HEK293 (cell line): ENCODE results near the gene EPS8L1.
A peak's percentile ranks its signal among the peaks of the same experiment; 100 is the strongest.

Source experiments
- HOXC10 ChIP-seq: sonication (generic); formaldehyde crosslinking; IDR thresholded peaks from 2 replicates; pipeline ENCODE4 v1.8.1; 2023; ENCODE audit warnings: mild to moderate bottlenecking, missing genetic modification reagents
- HOXD13 ChIP-seq: sonication (generic); formaldehyde crosslinking; IDR thresholded peaks from 2 replicates; pipeline ENCODE4 v1.8.0; 2022; ENCODE audit warnings: missing genetic modification reagents, borderline replicate concordance
- REPIN1 ChIP-seq: fragments of 450-650 bp; formaldehyde crosslinking; IDR thresholded peaks from 2 replicates; pipeline ENCODE4 v1.5.1; 2017; ENCODE audit warnings: missing biosample characterization, missing genetic modification characterization, low read depth
- SALL2 ChIP-seq: fragments of 450-650 bp; formaldehyde crosslinking; IDR thresholded peaks from 2 replicates; pipeline ENCODE4 v1.5.0; 2017; ENCODE audit warnings: missing biosample characterization, mild to moderate bottlenecking, missing genetic modification characterization, borderline replicate concordance
- SP7 ChIP-seq: fragments of 450-650 bp; formaldehyde crosslinking; IDR thresholded peaks from 2 replicates; pipeline ENCODE4 v1.5.1; 2016; ENCODE audit warnings: missing biosample characterization, missing genetic modification characterization
- WT1 ChIP-seq: fragments of 450-650 bp; formaldehyde crosslinking; IDR thresholded peaks from 2 replicates; pipeline ENCODE4 v1.5.1; 2016; ENCODE audit warnings: missing biosample characterization, missing genetic modification characterization
- YY1 ChIP-seq: fragments of 450-650 bp; formaldehyde crosslinking; IDR thresholded peaks from 2 replicates; pipeline ENCODE4 v1.5.1; 2018; ENCODE audit warnings: missing biosample characterization, missing genetic modification characterization
- YY2 ChIP-seq: fragments of 450-650 bp; formaldehyde crosslinking; IDR thresholded peaks from 2 replicates; pipeline ENCODE4 v1.5.1; 2016; ENCODE audit warnings: missing biosample characterization, missing genetic modification characterization
- ZBTB1 ChIP-seq: fragments of 450-650 bp; formaldehyde crosslinking; IDR thresholded peaks from 2 replicates; pipeline ENCODE4 v1.5.1; 2016; ENCODE audit warnings: missing biosample characterization, missing genetic modification characterization
- ZBTB48 ChIP-seq: fragments of 450-650 bp; formaldehyde crosslinking; IDR thresholded peaks from 2 replicates; pipeline ENCODE4 v1.5.1; 2016; ENCODE audit warnings: missing biosample characterization, missing genetic modification characterization
- ZBTB7A ChIP-seq: fragments of 450-650 bp; formaldehyde crosslinking; IDR thresholded peaks from 2 replicates; pipeline ENCODE4 v1.5.1; 2016; ENCODE audit warnings: low read depth, missing biosample characterization, missing genetic modification characterization
- ZNF132 ChIP-seq: fragments of 450-650 bp; formaldehyde crosslinking; IDR thresholded peaks from 2 replicates; pipeline ENCODE4 v1.5.1; 2017; ENCODE audit warnings: missing biosample characterization, missing genetic modification characterization, borderline replicate concordance
- ZNF138 ChIP-seq: fragments of 450-650 bp; formaldehyde crosslinking; IDR thresholded peaks from 2 replicates; pipeline ENCODE4 v1.5.1; 2016; ENCODE audit warnings: missing biosample characterization, missing genetic modification characterization, borderline replicate concordance
- ZNF157 ChIP-seq: fragments of 450-650 bp; formaldehyde crosslinking; IDR thresholded peaks from 2 replicates; pipeline ENCODE4 v1.5.1; 2016; ENCODE audit warnings: missing biosample characterization, missing genetic modification characterization
- ZNF16 ChIP-seq: fragments of 450-650 bp; formaldehyde crosslinking; IDR thresholded peaks from 2 replicates; pipeline ENCODE4 v1.5.1; 2016; ENCODE audit warnings: low read depth, missing biosample characterization, missing genetic modification characterization
- ZNF211 ChIP-seq: fragments of 450-650 bp; formaldehyde crosslinking; IDR thresholded peaks from 2 replicates; pipeline ENCODE4 v1.5.1; 2016; ENCODE audit warnings: low read depth, missing biosample characterization, missing genetic modification characterization
- ZNF302 ChIP-seq: fragments of 450-650 bp; formaldehyde crosslinking; IDR thresholded peaks from 2 replicates; pipeline ENCODE4 v1.5.1; 2016; ENCODE audit warnings: missing biosample characterization, missing genetic modification characterization, low read depth
- ZNF433 ChIP-seq: fragments of 450-650 bp; formaldehyde crosslinking; IDR thresholded peaks from 2 replicates; pipeline ENCODE4 v1.5.1; 2016; ENCODE audit warnings: missing biosample characterization, missing genetic modification characterization, low read depth
- ZNF510 ChIP-seq: fragments of 450-650 bp; formaldehyde crosslinking; IDR thresholded peaks from 2 replicates; pipeline ENCODE4 v1.5.1; 2018; ENCODE audit warnings: mild to moderate bottlenecking, missing genetic modification characterization, missing biosample characterization; ENCODE audit not compliant: insufficient replicate concordance
- ZNF529 ChIP-seq: fragments of 450-650 bp; formaldehyde crosslinking; IDR thresholded peaks from 2 replicates; pipeline ENCODE4 v1.5.1; 2017; ENCODE audit warnings: missing genetic modification characterization, missing biosample characterization; ENCODE audit not compliant: insufficient replicate concordance
- ZNF571 ChIP-seq: fragments of 450-650 bp; formaldehyde crosslinking; IDR thresholded peaks from 2 replicates; pipeline ENCODE4 v1.5.0; 2017; ENCODE audit warnings: missing biosample characterization, missing genetic modification characterization
- ZNF664 ChIP-seq: fragments of 450-650 bp; formaldehyde crosslinking; IDR thresholded peaks from 2 replicates; pipeline ENCODE4 v1.5.1; 2016; ENCODE audit warnings: missing biosample characterization, missing genetic modification characterization
- ZNF837 ChIP-seq: fragments of 450-650 bp; formaldehyde crosslinking; IDR thresholded peaks from 2 replicates; pipeline ENCODE4 v1.5.1; 2016; ENCODE audit warnings: missing biosample characterization, missing genetic modification characterization
- ZSCAN23 ChIP-seq: fragments of 450-650 bp; formaldehyde crosslinking; IDR thresholded peaks from 2 replicates; pipeline ENCODE4 v1.5.1; 2016; ENCODE audit warnings: missing biosample characterization, missing genetic modification characterization
- TF ChIP-seq, protein P1 (sequence below): fragments of 450-650 bp; formaldehyde crosslinking; IDR thresholded peaks from 2 replicates; pipeline ENCODE4 v1.5.1; 2017; ENCODE audit warnings: missing biosample characterization, missing genetic modification characterization
- TF ChIP-seq, protein P2 (sequence below): fragments of 450-650 bp; formaldehyde crosslinking; optimal IDR thresholded peaks from 2 replicates; pipeline ENCODE3; 2016; ENCODE audit warnings: missing biosample characterization, mild to moderate bottlenecking, missing genetic modification characterization
- TF ChIP-seq, protein P3 (sequence below): fragments of 450-650 bp; formaldehyde crosslinking; IDR thresholded peaks from 2 replicates; pipeline ENCODE4 v1.5.1; 2017; ENCODE audit warnings: missing biosample characterization, missing genetic modification characterization
- TF ChIP-seq, protein P4 (sequence below): sonication (generic); formaldehyde crosslinking; IDR thresholded peaks from 2 replicates; pipeline ENCODE4 v1.8.1; 2022; ENCODE audit warnings: mild to moderate bottlenecking, moderate library complexity, missing genetic modification reagents
- TF ChIP-seq, protein P5 (sequence below): fragments of 450-650 bp; formaldehyde crosslinking; IDR thresholded peaks from 2 replicates; pipeline ENCODE4 v1.5.1; 2016; ENCODE audit warnings: missing biosample characterization, missing genetic modification characterization
- TF ChIP-seq, protein P6 (sequence below): fragments of 450-650 bp; formaldehyde crosslinking; IDR thresholded peaks from 2 replicates; pipeline ENCODE4 v1.5.1; 2016; ENCODE audit warnings: missing biosample characterization, missing genetic modification characterization
- TF ChIP-seq, protein P7 (sequence below): fragments of 450-650 bp; formaldehyde crosslinking; IDR thresholded peaks from 2 replicates; pipeline ENCODE4 v1.5.0; 2017; ENCODE audit warnings: missing biosample characterization, missing genetic modification characterization, borderline replicate concordance

Gene EPS8L1

DNA sequence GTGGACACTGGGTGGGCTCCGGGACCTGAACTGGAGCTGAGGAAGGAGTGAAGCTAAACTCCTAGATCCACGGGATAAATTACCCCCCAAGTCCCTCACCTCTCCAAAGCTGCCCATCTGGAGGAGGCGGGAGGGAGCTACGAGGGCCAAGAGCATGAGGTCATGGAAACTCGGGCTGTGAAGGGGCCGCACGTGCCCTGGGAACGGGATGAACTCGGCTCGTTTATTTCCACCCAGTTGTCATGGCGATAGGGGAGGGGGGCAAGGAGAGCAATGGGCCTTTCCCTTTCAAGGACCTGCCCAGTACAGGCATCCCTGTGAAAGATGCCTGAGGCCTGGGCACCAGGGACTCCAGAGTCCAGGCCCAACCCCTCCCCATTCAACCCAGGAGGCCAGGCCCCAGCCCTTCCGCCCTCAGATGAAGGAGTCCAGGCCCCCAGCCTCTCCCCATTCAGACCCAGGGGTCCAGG is 37.9 kb downstream of the EPS8L1 start (continued):
- TF ChIP-seq YY1 (tag by site-specific recombination) (no peak), SP7 (tag by site-specific recombination) (peak; percentile 81), ZNF837 (no peak), ZNF529 (tag by site-specific recombination) (no peak), ZNF433 (tag by site-specific recombination) (no peak), ZNF664 (tag by site-specific recombination) (no peak), YY2 (tag by site-specific recombination) (no peak), ZNF138 (tag by site-specific recombination) (no peak), ZNF157 (tag by site-specific recombination) (no peak), HOXD13 (CRISPR knock-in tag) (no peak), ZNF510 (tag by site-specific recombination) (no peak), ZSCAN23 (no peak), WT1 (tag by site-specific recombination) (no peak), ZBTB7A (tag by site-specific recombination) (no peak), ZNF302 (no peak), REPIN1 (no peak), ZNF16 (no peak), ZNF211 (tag by site-specific recombination) (no peak), ZBTB1 (tag by site-specific recombination) (no peak), ZNF571 (tag by site-specific recombination) (no peak), ZBTB48 (tag by site-specific recombination) (no peak), ZNF132 (tag by site-specific recombination) (no peak), HOXC10 (CRISPR knock-in tag) (no peak), SALL2 (tag by site-specific recombination) (no peak)
- TF ChIP-seq, protein P1, sequence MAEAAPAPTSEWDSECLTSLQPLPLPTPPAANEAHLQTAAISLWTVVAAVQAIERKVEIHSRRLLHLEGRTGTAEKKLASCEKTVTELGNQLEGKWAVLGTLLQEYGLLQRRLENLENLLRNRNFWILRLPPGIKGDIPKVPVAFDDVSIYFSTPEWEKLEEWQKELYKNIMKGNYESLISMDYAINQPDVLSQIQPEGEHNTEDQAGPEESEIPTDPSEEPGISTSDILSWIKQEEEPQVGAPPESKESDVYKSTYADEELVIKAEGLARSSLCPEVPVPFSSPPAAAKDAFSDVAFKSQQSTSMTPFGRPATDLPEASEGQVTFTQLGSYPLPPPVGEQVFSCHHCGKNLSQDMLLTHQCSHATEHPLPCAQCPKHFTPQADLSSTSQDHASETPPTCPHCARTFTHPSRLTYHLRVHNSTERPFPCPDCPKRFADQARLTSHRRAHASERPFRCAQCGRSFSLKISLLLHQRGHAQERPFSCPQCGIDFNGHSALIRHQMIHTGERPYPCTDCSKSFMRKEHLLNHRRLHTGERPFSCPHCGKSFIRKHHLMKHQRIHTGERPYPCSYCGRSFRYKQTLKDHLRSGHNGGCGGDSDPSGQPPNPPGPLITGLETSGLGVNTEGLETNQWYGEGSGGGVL: peak; percentile 87
- TF ChIP-seq, protein P2, sequence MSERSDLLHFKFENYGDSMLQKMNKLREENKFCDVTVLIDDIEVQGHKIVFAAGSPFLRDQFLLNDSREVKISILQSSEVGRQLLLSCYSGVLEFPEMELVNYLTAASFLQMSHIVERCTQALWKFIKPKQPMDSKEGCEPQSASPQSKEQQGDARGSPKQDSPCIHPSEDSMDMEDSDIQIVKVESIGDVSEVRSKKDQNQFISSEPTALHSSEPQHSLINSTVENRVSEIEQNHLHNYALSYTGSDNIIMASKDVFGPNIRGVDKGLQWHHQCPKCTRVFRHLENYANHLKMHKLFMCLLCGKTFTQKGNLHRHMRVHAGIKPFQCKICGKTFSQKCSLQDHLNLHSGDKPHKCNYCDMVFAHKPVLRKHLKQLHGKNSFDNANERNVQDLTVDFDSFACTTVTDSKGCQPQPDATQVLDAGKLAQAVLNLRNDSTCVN (tag by site-specific recombination): no peak
- TF ChIP-seq, protein P3, sequence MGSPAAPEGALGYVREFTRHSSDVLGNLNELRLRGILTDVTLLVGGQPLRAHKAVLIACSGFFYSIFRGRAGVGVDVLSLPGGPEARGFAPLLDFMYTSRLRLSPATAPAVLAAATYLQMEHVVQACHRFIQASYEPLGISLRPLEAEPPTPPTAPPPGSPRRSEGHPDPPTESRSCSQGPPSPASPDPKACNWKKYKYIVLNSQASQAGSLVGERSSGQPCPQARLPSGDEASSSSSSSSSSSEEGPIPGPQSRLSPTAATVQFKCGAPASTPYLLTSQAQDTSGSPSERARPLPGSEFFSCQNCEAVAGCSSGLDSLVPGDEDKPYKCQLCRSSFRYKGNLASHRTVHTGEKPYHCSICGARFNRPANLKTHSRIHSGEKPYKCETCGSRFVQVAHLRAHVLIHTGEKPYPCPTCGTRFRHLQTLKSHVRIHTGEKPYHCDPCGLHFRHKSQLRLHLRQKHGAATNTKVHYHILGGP (tag by site-specific recombination): no peak
- TF ChIP-seq, protein P4, sequence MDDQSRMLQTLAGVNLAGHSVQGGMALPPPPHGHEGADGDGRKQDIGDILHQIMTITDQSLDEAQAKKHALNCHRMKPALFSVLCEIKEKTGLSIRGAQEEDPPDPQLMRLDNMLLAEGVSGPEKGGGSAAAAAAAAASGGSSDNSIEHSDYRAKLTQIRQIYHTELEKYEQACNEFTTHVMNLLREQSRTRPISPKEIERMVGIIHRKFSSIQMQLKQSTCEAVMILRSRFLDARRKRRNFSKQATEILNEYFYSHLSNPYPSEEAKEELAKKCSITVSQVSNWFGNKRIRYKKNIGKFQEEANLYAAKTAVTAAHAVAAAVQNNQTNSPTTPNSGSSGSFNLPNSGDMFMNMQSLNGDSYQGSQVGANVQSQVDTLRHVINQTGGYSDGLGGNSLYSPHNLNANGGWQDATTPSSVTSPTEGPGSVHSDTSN (CRISPR knock-in tag): no peak
- TF ChIP-seq, protein P5, sequence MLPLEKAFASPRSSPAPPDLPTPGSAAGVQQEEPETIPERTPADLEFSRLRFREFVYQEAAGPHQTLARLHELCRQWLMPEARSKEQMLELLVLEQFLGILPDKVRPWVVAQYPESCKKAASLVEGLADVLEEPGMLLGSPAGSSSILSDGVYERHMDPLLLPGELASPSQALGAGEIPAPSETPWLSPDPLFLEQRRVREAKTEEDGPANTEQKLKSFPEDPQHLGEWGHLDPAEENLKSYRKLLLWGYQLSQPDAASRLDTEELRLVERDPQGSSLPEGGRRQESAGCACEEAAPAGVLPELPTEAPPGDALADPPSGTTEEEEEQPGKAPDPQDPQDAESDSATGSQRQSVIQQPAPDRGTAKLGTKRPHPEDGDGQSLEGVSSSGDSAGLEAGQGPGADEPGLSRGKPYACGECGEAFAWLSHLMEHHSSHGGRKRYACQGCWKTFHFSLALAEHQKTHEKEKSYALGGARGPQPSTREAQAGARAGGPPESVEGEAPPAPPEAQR: no peak
- TF ChIP-seq, protein P6, sequence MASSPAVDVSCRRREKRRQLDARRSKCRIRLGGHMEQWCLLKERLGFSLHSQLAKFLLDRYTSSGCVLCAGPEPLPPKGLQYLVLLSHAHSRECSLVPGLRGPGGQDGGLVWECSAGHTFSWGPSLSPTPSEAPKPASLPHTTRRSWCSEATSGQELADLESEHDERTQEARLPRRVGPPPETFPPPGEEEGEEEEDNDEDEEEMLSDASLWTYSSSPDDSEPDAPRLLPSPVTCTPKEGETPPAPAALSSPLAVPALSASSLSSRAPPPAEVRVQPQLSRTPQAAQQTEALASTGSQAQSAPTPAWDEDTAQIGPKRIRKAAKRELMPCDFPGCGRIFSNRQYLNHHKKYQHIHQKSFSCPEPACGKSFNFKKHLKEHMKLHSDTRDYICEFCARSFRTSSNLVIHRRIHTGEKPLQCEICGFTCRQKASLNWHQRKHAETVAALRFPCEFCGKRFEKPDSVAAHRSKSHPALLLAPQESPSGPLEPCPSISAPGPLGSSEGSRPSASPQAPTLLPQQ (tag by site-specific recombination): peak; percentile 68
- TF ChIP-seq, protein P7, sequence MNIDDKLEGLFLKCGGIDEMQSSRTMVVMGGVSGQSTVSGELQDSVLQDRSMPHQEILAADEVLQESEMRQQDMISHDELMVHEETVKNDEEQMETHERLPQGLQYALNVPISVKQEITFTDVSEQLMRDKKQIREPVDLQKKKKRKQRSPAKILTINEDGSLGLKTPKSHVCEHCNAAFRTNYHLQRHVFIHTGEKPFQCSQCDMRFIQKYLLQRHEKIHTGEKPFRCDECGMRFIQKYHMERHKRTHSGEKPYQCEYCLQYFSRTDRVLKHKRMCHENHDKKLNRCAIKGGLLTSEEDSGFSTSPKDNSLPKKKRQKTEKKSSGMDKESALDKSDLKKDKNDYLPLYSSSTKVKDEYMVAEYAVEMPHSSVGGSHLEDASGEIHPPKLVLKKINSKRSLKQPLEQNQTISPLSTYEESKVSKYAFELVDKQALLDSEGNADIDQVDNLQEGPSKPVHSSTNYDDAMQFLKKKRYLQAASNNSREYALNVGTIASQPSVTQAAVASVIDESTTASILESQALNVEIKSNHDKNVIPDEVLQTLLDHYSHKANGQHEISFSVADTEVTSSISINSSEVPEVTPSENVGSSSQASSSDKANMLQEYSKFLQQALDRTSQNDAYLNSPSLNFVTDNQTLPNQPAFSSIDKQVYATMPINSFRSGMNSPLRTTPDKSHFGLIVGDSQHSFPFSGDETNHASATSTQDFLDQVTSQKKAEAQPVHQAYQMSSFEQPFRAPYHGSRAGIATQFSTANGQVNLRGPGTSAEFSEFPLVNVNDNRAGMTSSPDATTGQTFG (tag by site-specific recombination): no peak
